OCI-LY3 (cell line): ENCODE measurements around the gene SMYD3.

Experiments
- H2AFZ ChIP-seq: fragments of 200-600, 300-600 bp; shearing (Covaris generic); 2 replicates; pipeline ENCODE4 v1.6.0; 2014; ENCODE audit warnings: antibody characterized with exemption, low read depth, low read length
- H3K27ac ChIP-seq: fragments of 200-600, 300-600 bp; sonication (generic); 2 replicates; pipeline ENCODE4 v1.5.1; 2014; ENCODE audit warnings: mild to moderate bottlenecking, low read length, moderate library complexity, mixed read lengths
- H3K27me3 ChIP-seq: fragments of 200-600, 300-600 bp; sonication (generic); 2 replicates; pipeline ENCODE4 v1.6.1; 2014; ENCODE audit warnings: low read depth, low read length, mixed read lengths
- H3K36me3 ChIP-seq: fragments of 200-600, 300-600 bp; sonication (generic); replicated peaks from 2 replicates; pipeline ENCODE3; 2014; ENCODE audit warnings: low read depth, low read length, mixed read lengths
- H3K4me1 ChIP-seq: fragments of 300-600, 200-600 bp; sonication (generic); 2 replicates; pipeline ENCODE4 v1.6.1; 2014; ENCODE audit warnings: low read length, mixed read lengths
- H3K4me2 ChIP-seq: fragments of 200-600, 300-600 bp; sonication (generic); 2 replicates; pipeline ENCODE4 v1.6.1; 2014; ENCODE audit warnings: low read length, mixed read lengths
- H3K4me3 ChIP-seq: fragments of 300-600, 200-600 bp; sonication (generic); 2 replicates; pipeline ENCODE4 v1.5.1; 2014; ENCODE audit warnings: antibody characterized with exemption, mild to moderate bottlenecking, low read length, moderate library complexity
- H3K79me2 ChIP-seq: fragments of 300-600, 200-600 bp; shearing (Covaris generic); 2 replicates; pipeline ENCODE4 v1.6.1; 2014; ENCODE audit warnings: mild to moderate bottlenecking, low read length, mixed read lengths
- H3K9ac ChIP-seq: fragments of 300-600, 200-600 bp; shearing (Covaris generic); 2 replicates; pipeline ENCODE4 v1.6.0; 2014; ENCODE audit warnings: mild to moderate bottlenecking, low read length, moderate library complexity
- H3K9me3 ChIP-seq: fragments of 200-600, 300-600 bp; shearing (Covaris generic); 2 replicates; pipeline ENCODE4 v1.6.1; 2014; ENCODE audit warnings: low read length, mixed read lengths; ENCODE audit not compliant: insufficient read depth
- H4K20me1 ChIP-seq: fragments of 200-600, 300-600 bp; sonication (generic); 2 replicates; pipeline ENCODE4 v1.6.1; 2016; ENCODE audit warnings: low read length, mixed read lengths; ENCODE audit not compliant: insufficient read depth
- CTCF ChIP-seq: fragments of 200-600, 300-600 bp; sonication (generic); IDR thresholded peaks from 2 replicates; pipeline ENCODE4 v1.5.1; 2014; ENCODE audit warnings: antibody characterized with exemption, low read length, low read depth
- EZH2phosphoT487 ChIP-seq: fragments of 200-600 bp; shearing (Covaris generic); IDR thresholded peaks from 2 replicates; pipeline ENCODE4 v1.6.1; 2018; ENCODE audit warnings: antibody characterized with exemption, mixed run types, low read depth

The SMYD3 gene

GRCh38 chr1:246083416-246083815, 423.7 kb downstream of the SMYD3 start:
- TF ChIP-seq EZH2phosphoT487, result no peak
- no peak for TF ChIP-seq CTCF
- Histone ChIP-seq H3K79me2 (no peaks in the 10 kb centered on the region), H3K9me3 (peaks cover 4% of the 10 kb centered on the region; the same call in 1 of the 2 replicates), H3K36me3 (no peaks in the 10 kb centered on the region), H3K27ac (no peak overlapping the region), H3K4me3 (no peak overlapping the region), H3K9ac (no peak overlapping the region), H2AFZ (no peak overlapping the region), H3K4me1 (no peaks in the 10 kb centered on the region), H3K4me2 (no peak overlapping the region), H3K27me3 (no peaks in the 10 kb centered on the region), H4K20me1 (no peaks in the 10 kb centered on the region)

- Histone ChIP-seq H3K79me2 (no peaks in the 10 kb centered on the region), H3K27me3 (no peaks in the 10 kb centered on the region), H3K4me3 (no peak overlapping the region), H3K27ac (no peak overlapping the region), H3K9me3 (peaks cover 4% of the 10 kb centered on the region; the same call in 1 of the 2 replicates), H3K4me2 (no peak overlapping the region), H4K20me1 (no peaks in the 10 kb centered on the region), H3K36me3 (no peaks in the 10 kb centered on the region), H3K4me1 (no peaks in the 10 kb centered on the region), H2AFZ (no peak overlapping the region), H3K9ac (no peak overlapping the region)
- TF ChIP-seq CTCF, result no peak
- no peak for TF ChIP-seq EZH2phosphoT487
Observed at GRCh38 chr1:246081856-246082668, 425.0 kb downstream of the SMYD3 start.

GRCh38 chr1:246081138-246081702, 425.9 kb downstream of the SMYD3 start:
- Histone ChIP-seq H4K20me1 (no peaks in the 10 kb centered on the region), H3K4me2 (no peak overlapping the region)

More at GRCh38 chr1:246081138-246081702, 425.9 kb downstream of the SMYD3 start:
- Histone ChIP-seq H3K27ac (no peak overlapping the region), H3K4me3 (no peak overlapping the region), H3K36me3 (no peaks in the 10 kb centered on the region), H3K27me3 (no peaks in the 10 kb centered on the region), H3K4me1 (no peaks in the 10 kb centered on the region), H3K9ac (no peak overlapping the region), H3K79me2 (no peaks in the 10 kb centered on the region), H3K9me3 (peaks cover 4% of the 10 kb centered on the region; the same call in 1 of the 2 replicates), H2AFZ (no peak overlapping the region)
- TF ChIP-seq EZH2phosphoT487 (no peak), CTCF (no peak)
